ENCODE data around the gene CCDC28B. TPM values are rescaled to one million over a fixed set of nuclear protein-coding genes. Genes with fewer than 3 reads are reported as not detected.

The CCDC28B gene
- total and polyA plus RNA-seq, 3 donors from 2014 or later, result 55.3 to 105 (median 67.5) TPM

GRCh38 chr1:32192220-32192948 is 8.0 kb upstream of the CCDC28B start:
- H3K9me3 ChIP-seq, result no peaks in the 10 kb centered on the region
- H3K27me3 ChIP-seq, result no peaks in the 10 kb centered on the region
- no peak for TF ChIP-seq CTCF (IDR thresholded peaks at IDR 0.05)
- no peak for TF ChIP-seq POLR2A (IDR thresholded peaks at IDR 0.05)
- 87 to 89% methylated on average over 8 of the region's 8 CpGs for WGBS, 2 donors
- no peak for DNase-seq
- H3K36me3 ChIP-seq (ENCODE audit: low read depth, missing control alignments), result no peaks in the 10 kb centered on the region
- intact Hi-C loops (cut with DNase I; ENCODE audit: low total_unique reads), result no loop called here
- no peak overlapping the region for H3K27ac ChIP-seq
- no peak overlapping the region for H3K4me3 ChIP-seq
- no peaks in the 10 kb centered on the region for H3K4me1 ChIP-seq

- Histone ChIP-seq H3K9me3 (no peaks in the 10 kb centered on the region), H3K4me1 (peaks cover 12% of the 10 kb centered on the region), H3K27me3 (no peaks in the 10 kb centered on the region), H3K4me3 (no peak overlapping the region), H3K27ac (no peak overlapping the region), H3K36me3 (ENCODE audit: low read depth, missing control alignments) (no peaks in the 10 kb centered on the region)
- no peak for DNase-seq
- TF ChIP-seq POLR2A (IDR thresholded peaks at IDR 0.05), result no peak
- no peak for TF ChIP-seq CTCF (IDR thresholded peaks at IDR 0.05)
- WGBS, 2 donors, result 86 to 100% methylated on average over 3 to 6 of the region's 6 CpGs
- intact Hi-C loops (cut with DNase I; ENCODE audit: low total_unique reads), result no loop called here
These were observed 5.4 kb upstream of the CCDC28B start for GRCh38 chr1:32194984-32195383.

DNA sequence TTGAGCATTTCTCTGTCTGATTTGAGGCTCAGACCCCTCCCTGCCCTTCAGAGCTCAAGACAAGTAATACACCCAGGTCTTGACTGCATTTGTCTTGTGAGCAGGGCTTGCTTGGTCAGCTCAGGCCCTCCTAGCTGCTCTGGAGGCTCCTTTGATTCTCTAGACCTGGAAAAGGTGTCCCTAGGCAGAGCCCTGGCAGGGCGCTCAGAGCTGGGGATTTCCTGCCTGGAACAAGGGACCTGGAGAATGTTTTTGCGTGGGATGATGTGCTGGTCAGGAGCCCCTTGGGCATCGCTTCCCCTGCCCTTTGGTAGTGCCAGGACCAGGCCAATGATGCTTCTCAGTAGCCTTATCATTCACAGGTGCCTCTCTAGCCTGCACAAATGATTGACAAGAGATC is 4.9 kb upstream of the CCDC28B start:
- intact Hi-C loops (cut with DNase I; ENCODE audit: low total_unique reads), result no loop called here
- TF ChIP-seq POLR2A (IDR thresholded peaks at IDR 0.05) (no peak), CTCF (IDR thresholded peaks at IDR 0.05) (no peak)
- Histone ChIP-seq H3K36me3 (ENCODE audit: low read depth, missing control alignments) (no peaks in the 10 kb centered on the region), H3K9me3 (no peaks in the 10 kb centered on the region), H3K4me1 (peaks cover 12% of the 10 kb centered on the region), H3K4me3 (no peak overlapping the region), H3K27me3 (no peaks in the 10 kb centered on the region), H3K27ac (no peak overlapping the region)
- no peak for DNase-seq
- WGBS, 2 donors, result 92 to 97% methylated on average over 2 to 3 of the region's 3 CpGs

- TF ChIP-seq CTCF (IDR thresholded peaks at IDR 0.05) (no peak), POLR2A (IDR thresholded peaks at IDR 0.05) (no peak)
- Histone ChIP-seq H3K27ac (no peak overlapping the region), H3K4me1 (peaks cover 12% of the 10 kb centered on the region), H3K4me3 (no peak overlapping the region), H3K27me3 (no peaks in the 10 kb centered on the region), H3K36me3 (ENCODE audit: low read depth, missing control alignments) (no peaks in the 10 kb centered on the region), H3K9me3 (no peaks in the 10 kb centered on the region)
- intact Hi-C loops (cut with DNase I; ENCODE audit: low total_unique reads), result no loop called here
- DNase-seq, result no peak
These were observed 4.2 kb upstream of the CCDC28B start for GRCh38 chr1:32195972-32196823.

All from testis (tissue), 3 donors.